ENCODE data around the gene KRTAP10-3.

GRCh38 chr21:44544566-44544965, 14.0 kb downstream of the KRTAP10-3 start:
- TF ChIP-seq POLR2AphosphoS5 (IDR thresholded peaks at IDR 0.05): no peak
- no peak for TF ChIP-seq CTCF (IDR thresholded peaks at IDR 0.05)
- TF ChIP-seq POLR2A (IDR thresholded peaks at IDR 0.05): no peak

All from breast epithelium (tissue), 3 donors.